Middle frontal gyrus (tissue), 1 donor: Measurements from ENCODE around the gene ANKRD10.
"Not testable (repeated sequence)": the region's sequence is repeated elsewhere in the genome, so short reads cannot be mapped to it uniquely, and the experiment has no call there.

Experiments
- DNase-seq: peaks from one replicate; pipeline ENCODE4 v3.0.0-alpha.2; 2015; ENCODE audit warnings: low spot score; ENCODE audit errors: extremely low spot score

ANKRD10 gene

DNA sequence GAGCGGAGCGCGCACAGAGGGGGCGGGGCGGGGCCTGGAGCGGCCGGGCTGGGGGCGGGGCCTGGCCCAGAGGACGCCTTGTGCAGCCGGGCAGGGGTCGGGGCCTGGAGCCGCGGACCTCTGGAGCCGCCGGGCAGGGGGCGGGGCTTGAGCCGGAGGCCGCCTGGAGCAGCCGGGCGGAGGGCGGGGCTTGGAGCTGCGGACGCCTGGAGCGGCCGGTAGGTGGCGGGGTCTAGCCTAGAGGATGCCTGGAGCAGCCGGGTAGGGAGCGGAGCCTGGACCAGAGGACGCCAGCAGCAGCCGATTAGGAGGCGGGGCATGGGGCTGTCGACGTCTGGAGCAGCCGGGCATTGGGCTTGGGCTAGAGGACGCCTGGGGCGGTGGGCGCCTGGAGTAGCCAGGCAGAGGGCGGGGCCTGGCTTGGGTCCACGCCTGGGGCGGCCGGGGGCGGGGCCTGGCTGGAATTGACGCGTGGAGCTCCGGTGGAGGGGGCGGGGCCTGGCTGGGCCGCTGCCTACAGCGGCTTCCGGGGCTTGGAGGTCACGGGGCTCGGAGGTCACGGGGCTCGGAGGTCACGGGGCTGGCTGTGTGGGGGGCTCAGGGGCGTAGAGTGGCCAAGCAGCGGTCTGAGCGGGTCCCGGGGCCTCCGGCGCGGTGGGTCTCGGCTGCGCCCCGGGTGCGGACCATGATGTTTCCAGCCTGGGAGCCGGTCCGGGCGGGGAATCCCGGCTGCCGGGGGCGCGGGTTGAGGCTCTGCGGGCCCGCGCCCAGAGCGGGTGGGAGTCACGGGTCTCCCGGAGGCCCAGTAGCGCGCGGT lies at the start of gene ANKRD10:
Gene ANKRD10 (minus strand): TSS at position 13 of the 817 bp plus-strand sequence. CDS start 135 bp downstream, outside the sequence.
- DNase-seq = peak; percentile 93

DNA sequence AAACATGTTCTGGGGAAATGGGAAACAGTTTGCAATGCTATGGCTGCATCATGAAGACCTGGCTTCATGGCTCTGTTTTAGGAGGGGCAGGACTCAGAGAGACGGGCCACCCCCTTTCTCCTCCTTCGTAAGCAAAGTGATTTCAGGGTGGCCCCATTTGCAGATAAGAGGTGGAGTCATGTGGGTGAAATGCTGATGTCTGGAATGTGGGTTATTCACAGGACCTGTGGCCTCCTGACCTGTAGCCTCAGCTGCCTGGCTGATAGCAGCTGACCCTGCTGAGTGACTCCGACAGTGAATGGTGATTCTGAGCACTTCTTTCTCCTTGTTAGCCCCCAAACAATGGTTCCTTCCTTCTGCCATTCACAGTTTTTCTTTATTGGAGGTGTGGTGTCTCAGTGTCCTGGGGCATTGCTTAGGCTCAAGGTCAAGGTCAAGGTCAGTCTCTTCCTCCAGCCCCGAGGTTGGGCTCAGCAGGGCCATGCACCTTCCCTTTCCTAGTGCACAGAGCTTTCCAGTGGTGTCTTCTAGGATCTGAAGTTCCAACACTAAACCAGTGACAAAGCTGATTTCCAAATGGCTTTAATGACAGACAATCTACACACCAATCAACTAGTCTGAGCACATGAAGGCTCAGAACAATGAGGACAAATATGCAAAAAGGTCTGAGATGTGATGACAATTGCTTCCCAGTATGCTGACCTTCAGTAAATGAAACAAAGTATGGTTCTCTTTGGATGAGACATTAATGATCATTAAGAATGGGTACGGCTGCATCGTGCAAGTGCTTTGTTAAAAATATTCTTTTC lies 49.6 kb upstream of the ANKRD10 start:
- no peak for DNase-seq

DNA sequence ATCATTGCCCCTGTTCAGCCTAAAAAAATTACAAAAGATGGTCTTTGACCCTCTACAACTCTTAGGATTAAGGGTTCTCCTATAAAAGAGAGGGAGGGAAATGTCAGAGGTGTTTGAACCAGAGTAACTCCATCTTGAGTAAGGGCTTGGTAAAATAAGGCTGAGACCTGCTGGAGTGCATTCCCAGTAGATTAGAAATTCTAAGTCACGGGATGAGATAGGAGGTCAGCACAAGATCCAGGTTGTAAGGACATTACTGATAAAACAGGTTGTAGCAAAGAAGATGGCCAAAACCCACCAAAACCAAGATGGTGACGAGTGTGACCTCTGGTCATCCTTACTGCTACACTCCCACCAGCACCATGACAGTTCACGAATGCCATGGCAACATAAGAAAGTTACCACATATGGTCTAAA lies 48.7 kb upstream of the ANKRD10 start:
- DNase-seq = no peak

DNA sequence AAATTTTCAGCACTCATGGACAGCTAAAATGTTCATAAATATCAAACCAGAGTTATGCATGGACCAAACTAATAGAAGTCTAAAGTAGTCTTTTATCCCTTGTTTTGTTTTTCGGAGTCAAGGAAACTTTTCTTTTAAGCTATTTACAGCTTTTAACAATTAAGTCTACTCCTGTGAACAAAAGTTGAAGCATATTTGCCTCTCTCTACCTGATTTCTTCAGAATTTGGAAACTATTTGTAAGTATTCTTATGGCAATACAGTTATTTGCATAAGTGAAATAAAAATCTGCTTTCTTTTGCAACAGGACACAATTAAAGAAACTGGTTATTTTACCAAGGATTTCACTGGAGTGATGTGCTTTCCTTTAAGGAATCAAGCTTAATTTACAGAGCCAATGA lies 47.1 kb upstream of the ANKRD10 start:
- no peak for DNase-seq

DNA sequence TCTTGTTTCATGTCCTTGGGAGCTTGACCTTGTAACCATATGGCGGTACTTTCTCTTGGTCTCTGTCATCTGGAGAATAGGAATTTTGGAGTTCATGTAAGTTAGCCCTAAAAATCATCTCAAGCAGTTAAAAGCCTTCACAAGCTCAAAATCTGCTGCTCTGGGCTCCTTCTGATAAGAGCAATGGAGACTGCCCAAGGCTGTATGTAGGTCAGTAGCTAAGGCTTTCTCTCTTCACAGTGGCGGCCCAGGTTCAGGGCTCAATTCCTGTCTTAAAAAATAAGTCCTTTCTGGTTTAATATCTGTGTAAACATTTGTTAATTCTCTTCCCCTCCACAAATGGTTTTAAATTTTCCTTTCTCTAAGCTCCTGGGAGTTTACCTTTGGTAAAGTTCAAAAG lies 45.3 kb upstream of the ANKRD10 start:
- DNase-seq = no peak

DNA sequence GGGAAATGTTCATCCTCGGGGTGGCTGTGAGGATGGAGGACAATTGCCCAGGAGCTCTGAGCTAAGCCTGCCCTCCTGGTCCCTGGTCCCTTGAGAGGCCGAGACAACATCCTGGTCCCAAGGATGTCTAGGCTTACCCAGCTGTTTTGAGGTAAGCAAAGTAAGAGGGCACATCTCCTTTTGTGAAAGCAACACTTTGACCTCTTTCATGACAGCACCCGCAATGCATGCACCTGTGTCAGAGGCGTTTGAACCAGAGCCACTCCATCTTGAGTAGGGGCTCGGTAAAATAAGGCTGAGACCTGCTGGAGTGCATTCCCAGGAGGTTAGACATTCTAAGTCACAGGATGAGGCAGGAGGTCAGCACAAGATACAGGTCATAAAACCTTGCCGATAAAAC lies 43.1 kb upstream of the ANKRD10 start:
- no peak for DNase-seq

DNA sequence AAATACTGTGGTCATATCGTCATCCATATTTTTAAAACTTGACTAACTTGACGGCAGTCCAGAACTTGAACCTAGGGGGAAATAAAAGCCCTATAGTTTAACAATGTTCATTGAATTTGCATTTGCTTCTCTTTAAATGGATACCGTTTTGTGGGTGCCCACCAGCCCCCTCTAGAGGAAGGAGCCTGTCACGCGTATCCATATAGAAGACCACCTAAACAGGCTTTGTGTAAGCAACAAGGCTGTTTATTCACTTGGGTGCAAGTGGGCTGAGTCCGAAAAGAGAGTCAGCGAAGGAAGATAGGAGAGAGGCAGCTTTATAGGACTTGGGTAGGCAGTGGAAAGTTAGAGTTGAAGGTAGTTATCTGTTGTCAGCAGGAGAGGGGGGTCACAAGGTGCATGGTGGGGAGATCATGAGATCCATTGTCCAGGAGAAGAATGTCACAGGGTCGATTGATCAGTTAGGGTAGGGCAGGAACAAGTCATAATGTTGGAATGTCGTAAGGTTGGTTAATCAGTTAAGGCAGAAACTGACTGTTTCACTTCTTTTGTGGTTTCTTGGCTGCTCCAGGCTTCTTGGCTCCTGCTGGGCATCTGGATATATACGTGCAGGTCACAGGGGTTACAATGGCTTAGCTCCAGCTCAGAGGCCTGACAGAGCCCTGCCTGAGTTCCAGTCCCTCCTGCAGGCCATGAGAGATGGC lies 42.5 kb upstream of the ANKRD10 start:
- DNase-seq = no peak

DNA sequence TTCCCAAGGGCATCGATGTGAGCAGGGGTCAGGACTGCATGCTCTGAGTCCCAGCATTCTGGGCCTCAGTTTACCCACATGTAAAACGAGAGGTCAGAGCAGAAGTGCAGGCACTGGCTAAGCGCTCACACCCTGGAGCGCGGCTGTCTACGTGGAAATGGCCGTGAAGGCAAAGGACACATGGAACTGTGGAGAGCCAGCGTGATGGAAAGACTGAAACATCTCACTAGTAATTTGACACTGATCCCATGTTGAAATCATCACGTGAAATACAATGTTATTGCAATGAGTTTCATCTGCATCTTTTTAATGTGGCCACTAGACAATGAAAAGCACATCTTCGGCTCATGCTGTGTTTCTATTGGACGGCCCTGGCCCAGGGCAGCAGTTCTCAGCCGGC lies 41.3 kb upstream of the ANKRD10 start:
- not testable (repeated sequence) for DNase-seq

DNA sequence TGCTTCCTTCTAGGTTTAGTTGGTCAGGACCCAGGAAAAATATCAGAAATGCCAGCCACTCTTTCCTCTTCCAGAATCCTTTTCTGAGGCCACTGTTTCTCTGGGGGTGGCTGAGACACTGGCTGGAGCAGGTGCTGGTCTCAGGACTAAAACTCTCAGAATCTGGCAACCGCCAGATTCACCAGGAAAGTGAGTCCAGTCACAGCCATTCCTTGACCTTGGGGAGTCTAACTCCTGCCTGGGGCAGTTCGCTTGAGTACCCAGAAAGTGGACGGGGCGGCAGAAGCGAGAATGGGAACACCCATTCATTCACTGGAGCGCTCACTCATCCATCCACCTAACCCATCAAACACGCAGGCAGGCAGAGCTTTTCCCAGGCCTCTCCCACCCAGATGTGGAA lies 40.7 kb upstream of the ANKRD10 start:
- not testable (repeated sequence) for DNase-seq

DNA sequence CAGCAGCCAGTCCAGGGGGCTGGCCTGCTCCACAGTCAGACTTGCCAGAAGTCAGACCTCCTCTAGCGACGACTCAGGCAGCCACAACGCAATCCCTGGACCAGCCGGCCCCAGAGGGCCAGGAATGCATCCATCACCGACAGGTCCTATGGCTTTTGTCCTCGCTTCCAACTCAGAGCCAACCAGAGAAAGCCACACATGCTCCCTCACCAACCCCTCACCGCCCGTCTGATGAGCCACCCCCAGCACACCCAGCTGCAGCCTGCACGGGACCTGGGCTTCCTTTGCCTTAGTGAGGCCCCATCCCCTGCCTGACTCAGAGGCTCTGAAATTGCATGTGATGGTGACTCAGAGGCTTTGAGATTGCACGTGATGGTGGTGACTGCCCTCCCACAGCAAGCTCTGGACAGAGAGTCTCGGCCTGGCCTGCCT lies 40.2 kb upstream of the ANKRD10 start:
- DNase-seq = not testable (repeated sequence)

DNA sequence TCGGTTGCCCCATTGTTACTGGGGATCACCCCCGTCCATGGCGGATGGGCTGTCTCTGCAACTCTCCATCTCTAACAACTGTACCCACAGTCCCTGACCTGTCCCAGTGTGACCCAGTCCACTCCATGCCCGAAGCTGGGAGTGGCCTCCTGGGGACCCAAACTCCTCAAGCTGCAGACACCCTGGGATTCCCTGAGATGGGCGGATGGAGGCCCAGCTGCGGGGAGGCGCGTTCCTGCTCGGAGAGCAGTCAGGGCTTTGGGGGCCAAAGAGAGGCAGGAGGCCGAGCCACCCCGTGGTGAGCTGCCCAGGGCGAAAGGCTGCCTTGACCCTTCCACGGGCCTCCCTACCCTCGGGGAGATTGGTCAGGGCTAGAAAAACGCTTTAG lies 39.7 kb upstream of the ANKRD10 start:
- DNase-seq = not testable (repeated sequence)

DNA sequence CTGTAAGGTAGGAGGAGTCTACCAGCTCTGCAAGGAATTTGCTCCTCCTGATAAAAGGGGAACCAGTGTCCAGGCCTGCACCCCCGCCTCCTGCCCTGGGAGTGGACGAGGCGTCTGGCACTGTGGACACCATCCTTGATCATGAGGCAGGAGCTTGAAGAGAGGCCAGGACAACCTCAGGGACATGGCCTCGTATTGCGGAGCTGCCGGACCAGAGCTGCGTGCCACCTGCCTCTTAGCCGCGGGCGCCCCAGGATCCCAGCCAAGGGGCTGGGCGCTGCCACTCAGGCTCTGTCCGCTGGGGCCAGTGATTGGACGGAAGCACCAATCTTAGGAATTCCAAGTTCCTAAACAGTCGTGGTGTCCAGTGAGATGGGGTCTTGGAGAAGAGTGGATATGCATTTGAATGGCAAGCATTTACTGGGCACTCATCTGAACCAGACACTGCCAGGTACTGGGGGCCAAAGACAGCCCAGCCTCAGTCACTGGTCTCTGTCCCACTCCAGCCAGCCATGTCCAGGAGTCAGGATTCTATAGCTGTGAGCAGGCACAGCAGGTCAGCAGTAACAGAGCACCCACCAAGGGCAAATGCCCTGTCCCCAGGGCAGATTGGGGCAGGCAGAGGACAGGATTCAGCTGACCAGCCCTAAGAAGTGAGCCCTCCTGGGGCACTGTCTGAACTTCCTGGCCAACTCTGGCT lies 39.1 kb upstream of the ANKRD10 start:
- DNase-seq = no peak

DNA sequence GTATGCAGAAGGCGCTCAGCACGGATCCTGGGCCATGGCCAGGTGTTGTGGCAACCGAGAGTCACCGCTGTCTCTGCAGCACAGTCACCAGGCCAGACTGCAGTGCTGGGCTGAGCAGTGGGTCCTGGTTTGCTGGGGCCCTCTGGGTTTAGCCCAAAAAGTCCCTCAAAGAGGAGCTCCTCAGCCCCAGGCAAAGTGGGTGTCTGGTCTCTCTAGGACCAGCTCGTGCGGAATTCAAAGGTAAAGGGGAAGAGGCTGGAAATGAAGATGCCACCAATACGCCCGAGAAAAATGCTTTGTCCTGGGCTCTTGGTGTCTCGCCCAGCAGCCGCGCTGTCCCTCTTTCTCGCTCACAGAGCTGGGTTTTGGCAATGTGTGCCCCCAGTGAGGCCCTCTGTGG lies 38.5 kb upstream of the ANKRD10 start:
- no peak for DNase-seq

DNA sequence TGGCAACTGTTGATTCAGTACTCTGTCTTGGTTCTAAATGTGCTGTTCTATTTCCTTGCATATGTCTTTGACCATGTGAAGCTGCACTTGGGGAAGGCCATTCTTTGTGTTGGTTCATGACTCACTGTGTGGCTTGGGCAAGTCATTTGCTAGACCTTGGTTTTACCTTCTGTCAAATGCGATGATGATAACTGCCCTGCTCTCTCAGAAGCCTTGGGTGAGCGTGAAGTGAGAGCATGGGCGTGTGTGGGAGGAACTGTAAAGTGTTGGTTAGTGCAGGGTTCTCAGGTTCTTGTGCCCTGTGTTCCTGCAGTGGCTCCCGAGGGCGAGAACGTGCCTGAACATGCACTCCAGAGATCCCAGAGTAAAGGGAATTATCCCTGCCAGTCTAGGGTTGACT lies 37.3 kb upstream of the ANKRD10 start:
- not testable (repeated sequence) for DNase-seq

DNA sequence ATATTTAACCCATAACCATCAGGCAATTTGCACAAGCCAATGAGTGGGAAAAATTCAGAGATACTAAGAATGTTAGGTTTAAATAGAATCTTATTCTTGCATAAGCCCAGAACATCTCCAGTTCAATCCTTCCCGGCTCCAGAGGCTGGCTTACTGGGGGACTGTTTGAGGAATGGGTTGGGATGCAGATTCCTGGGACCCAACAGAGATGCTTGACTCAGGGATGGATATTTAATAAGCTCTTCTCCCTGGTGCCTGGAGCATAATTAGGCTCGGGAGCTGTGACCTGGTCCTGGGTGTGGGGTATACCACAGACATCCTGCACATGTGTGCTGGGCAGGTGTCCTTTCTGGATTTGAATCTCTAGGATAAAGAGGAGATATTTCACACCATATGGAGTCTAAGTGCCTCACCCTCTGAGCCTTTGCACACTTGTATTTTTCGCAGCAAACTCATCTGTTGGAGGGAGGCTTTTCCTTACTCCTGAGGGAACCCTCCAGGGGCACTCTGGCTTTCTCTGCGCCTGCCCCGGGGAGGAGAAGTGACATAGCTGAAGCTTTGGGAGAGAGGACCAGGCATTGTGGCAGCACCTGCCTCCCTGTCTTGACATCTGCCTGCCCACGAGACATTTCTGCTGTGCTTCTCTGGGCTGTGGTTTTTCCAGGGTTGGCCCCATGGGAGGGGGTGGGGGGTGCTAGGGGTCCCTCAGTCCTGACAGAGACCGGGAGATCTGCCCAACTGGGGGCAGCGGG lies 36.1 kb upstream of the ANKRD10 start:
- DNase-seq = no peak

DNA sequence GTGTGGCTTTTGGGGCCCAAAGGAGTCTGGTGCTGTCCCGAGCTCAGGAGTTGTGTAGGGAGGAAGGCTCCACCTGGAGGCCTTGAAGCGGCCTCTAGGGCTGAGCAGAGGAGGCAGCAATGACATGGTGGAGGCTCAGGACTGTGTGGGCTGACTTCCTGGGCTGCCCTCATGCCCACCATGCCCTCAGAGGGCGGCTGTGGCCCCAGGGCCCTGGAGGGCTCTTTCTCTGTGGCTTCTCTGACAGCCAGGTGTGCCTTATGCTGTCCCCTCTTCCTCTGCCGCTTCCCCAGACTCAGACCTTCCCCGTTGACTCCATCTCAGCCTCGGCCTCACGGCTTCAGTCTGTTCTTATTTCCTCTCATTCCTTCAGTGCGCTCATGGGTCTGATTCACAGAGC lies 35.5 kb upstream of the ANKRD10 start:
- no peak for DNase-seq

DNA sequence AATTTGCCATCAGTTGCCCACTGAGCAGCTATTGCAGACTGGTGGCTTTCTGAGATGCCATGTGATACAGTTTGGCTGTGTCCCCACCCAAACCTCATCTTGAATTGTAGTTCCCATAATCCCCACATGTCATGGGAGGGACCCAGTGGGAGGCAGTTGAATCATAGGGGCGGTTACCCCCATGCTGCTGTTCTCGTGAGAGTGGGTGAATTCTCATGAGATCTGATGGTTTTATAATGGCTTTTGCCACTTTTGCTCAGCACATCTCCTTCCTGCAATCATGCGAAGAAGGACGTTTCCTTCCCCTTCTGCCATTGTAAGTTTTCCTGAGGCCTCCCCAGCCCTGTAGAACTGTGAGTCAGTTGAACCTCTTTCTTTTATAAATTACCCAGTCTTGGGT lies 34.8 kb upstream of the ANKRD10 start:
- no peak for DNase-seq

DNA sequence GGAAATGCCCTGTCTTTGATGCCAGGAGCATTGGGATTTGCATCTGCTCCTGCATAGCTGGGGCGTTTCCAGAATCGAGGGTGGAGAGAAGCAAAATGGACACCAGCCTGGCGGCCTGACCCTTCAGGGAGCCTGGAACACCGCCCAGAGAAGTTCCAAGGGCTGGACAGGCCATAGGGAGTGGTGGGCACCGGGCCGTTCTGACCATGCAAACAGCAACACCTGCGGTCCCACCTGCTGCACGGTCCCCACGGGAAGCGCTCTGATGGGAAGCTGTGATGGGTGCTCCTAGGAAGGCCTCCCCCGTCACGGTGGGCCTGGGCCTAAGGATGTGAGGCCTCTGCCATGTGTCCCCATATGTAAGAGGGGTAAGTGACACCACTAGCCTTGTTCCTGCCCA lies 34.2 kb upstream of the ANKRD10 start:
- no peak for DNase-seq

DNA sequence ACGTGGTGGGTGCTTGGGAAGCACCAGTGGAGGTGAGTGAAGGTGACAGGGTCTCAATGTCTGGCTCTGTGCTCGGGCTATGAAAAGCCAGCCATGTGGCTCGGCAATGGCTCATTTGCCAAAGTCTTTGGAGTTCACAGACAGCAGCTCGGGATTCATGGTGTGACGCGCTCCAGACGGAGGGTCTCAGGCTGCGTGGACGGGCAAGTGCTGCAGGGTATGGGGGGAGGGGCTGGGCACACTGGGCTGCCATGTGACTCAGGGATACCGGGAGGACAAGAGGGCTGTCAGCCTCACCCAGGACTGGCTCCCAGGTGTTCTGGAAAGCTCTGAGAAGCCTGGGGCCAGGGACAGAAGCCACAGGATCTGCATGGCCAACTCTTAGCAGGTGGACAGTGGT lies 32.5 kb upstream of the ANKRD10 start:
- not testable (repeated sequence) for DNase-seq

DNA sequence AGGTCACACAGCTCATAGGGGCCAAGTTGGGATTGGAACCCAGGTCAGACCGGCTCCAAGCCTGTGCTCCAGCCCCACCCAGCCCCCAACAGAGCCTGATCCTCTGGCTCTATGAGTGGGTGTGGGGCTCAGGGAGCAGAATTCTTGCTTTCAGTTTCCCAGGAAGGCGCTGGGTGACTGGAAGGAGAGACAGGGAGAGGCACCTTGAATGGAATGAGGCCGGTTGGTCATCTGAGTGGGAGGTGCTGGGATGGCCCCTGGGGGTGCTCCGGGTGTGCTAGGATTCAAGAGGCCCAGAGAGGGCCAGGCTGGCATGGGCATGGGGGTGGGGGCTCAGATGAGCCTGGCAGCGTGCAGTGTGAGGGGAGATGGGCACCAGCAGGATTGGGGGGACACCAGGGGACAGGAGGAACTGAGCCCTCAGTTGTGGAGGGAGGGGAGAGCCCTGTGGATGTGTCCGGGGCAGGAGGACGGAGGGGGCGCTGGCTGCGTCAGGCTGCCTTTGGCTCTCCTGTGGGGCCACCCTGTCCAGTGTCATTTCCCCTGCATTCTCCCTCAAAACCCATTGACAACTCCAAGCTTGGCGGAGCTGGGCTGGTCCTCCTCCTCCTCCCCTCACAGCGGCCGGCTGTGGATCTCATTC lies 31.2 kb upstream of the ANKRD10 start:
- no peak for DNase-seq
